Measurements from ENCODE around the gene SHQ1. TPM values are rescaled to one million over a fixed set of nuclear protein-coding genes. Genes with fewer than 3 reads are reported as not detected.

SHQ1 gene
- total RNA-seq, 1 experiment from 2014 or later = 32.5 TPM

GRCh38 chr3:72760225-72760624 is 88.0 kb downstream of the SHQ1 start:
- Histone ChIP-seq H3K79me1 (ENCODE audit: insufficient read depth, low read depth, low read length, poor library complexity, severe bottlenecking) (no peaks in the 10 kb centered on the region), H3T11ph (ENCODE audit: low read length) (no peak overlapping the region), H4K8ac (replicated peaks; ENCODE audit: insufficient read length, low read depth, low read length) (no peak overlapping the region), H3K23ac (ENCODE audit: insufficient read length, low read depth, low read length) (no peak overlapping the region), H3K9ac (ENCODE audit: extremely low read depth, insufficient read length, low read length) (no peak overlapping the region), H2AFZ (ENCODE audit: low read length) (no peak overlapping the region), H2AK5ac (ENCODE audit: insufficient read length, low read length) (no peak overlapping the region), H3K79me2 (ENCODE audit: insufficient read depth, low read length) (no peaks in the 10 kb centered on the region), H3K4ac (ENCODE audit: low read depth, low read length) (no peak overlapping the region), H4K20me1 (ENCODE audit: control insufficient read depth, insufficient read depth, insufficient read length) (no peaks in the 10 kb centered on the region), H3K4me1 (ENCODE audit: insufficient read depth, low read length) (no peaks in the 10 kb centered on the region), H3K14ac (ENCODE audit: insufficient read depth, low read length) (no peak overlapping the region), H2BK15ac (ENCODE audit: low read depth, low read length) (no peak overlapping the region), H3K27ac (ENCODE audit: insufficient read length, low read depth, low read length) (no peak overlapping the region), H2BK5ac (ENCODE audit: insufficient read length, low read length) (no peak overlapping the region), H3K23me2 (ENCODE audit: insufficient read length, low read depth, low read length, poor library complexity, severe bottlenecking) (no peaks in the 10 kb centered on the region), H3K9me3 (ENCODE audit: control insufficient read depth, low read depth, low read length) (no peaks in the 10 kb centered on the region), H2BK120ac (ENCODE audit: low read depth, low read length, poor library complexity, severe bottlenecking) (no peak overlapping the region), H4K91ac (ENCODE audit: insufficient read length, low read depth, low read length) (no peak overlapping the region), H3K56ac (ENCODE audit: insufficient read length, low read depth, low read length) (no peak overlapping the region), H2BK12ac (ENCODE audit: insufficient read length, low read depth, low read length) (no peak overlapping the region), H4K5ac (ENCODE audit: insufficient read length, low read depth, low read length) (no peak overlapping the region), H3K4me2 (ENCODE audit: insufficient read depth, insufficient read length, low read length) (no peak overlapping the region), H3K27me3 (ENCODE audit: insufficient read depth, low read length) (no peaks in the 10 kb centered on the region), H2BK20ac (ENCODE audit: low read depth, low read length, poor library complexity, severe bottlenecking) (no peak overlapping the region), H3K18ac (ENCODE audit: insufficient read length, low read depth, low read length) (no peak overlapping the region)
- Mint-ChIP-seq H3K9me3 (no peaks in the 10 kb centered on the region), H3K4me1 (peaks cover 7 to 9% of the 10 kb centered on the region in 2 experiments; a peak in 3 of 4 replicates), H3K4me3 (no peak overlapping the region), H3K36me3 (ENCODE audit: insufficient read depth in 1 of 3, low read depth in 3 of 3) (no peaks in the 10 kb centered on the region; a peak in 2 of 7 replicates), H3K27me3 (ENCODE audit: low read depth) (no peaks in the 10 kb centered on the region), H3K27ac (no peak overlapping the region)
- no CpG with 5 or more reads among the region's 3 CpGs for WGBS (ENCODE audit: extremely low coverage, insufficient read length, low lambda C conversion rate)
- TF ChIP-seq, protein P1, sequence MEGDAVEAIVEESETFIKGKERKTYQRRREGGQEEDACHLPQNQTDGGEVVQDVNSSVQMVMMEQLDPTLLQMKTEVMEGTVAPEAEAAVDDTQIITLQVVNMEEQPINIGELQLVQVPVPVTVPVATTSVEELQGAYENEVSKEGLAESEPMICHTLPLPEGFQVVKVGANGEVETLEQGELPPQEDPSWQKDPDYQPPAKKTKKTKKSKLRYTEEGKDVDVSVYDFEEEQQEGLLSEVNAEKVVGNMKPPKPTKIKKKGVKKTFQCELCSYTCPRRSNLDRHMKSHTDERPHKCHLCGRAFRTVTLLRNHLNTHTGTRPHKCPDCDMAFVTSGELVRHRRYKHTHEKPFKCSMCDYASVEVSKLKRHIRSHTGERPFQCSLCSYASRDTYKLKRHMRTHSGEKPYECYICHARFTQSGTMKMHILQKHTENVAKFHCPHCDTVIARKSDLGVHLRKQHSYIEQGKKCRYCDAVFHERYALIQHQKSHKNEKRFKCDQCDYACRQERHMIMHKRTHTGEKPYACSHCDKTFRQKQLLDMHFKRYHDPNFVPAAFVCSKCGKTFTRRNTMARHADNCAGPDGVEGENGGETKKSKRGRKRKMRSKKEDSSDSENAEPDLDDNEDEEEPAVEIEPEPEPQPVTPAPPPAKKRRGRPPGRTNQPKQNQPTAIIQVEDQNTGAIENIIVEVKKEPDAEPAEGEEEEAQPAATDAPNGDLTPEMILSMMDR (conservative IDR thresholded peaks at IDR 0.05) = no peak
- DNase-seq = no peak
